HG02981 (cell line): ENCODE measurements around the gene PAOX.
"Not testable (repeated sequence)": the region's sequence is repeated elsewhere in the genome, so short reads cannot be mapped to it uniquely, and the experiment has no call there.

Source experiments
- ATAC-seq: cut with Tn5 transposase; IDR thresholded peaks from one replicate; pipeline ENCODE4 v1.9.1; 2021; ENCODE audit warnings: mild to moderate bottlenecking, moderate library complexity; ENCODE audit not compliant: unreplicated experiment

PAOX gene

DNA sequence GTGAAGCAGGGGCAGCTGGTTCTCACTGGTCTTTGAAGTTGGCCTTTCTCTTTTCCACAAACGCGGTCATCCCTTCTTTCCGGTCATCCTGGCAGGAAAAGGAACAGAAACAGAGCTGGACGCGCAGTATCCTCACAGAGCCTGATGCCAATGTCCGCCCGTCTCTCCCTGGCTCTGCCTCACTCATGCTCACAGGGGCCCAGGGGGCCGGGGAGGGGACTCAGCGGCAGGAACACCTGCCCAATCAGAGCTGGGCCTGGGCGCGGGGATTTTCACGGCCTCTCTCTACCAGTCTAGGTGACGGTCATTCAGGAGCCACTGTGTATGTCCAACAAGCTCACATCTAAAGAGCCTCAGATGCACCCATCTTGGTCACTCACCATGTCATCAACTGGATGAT is 16.2 kb upstream of the PAOX start:
- ATAC-seq: no peak

DNA sequence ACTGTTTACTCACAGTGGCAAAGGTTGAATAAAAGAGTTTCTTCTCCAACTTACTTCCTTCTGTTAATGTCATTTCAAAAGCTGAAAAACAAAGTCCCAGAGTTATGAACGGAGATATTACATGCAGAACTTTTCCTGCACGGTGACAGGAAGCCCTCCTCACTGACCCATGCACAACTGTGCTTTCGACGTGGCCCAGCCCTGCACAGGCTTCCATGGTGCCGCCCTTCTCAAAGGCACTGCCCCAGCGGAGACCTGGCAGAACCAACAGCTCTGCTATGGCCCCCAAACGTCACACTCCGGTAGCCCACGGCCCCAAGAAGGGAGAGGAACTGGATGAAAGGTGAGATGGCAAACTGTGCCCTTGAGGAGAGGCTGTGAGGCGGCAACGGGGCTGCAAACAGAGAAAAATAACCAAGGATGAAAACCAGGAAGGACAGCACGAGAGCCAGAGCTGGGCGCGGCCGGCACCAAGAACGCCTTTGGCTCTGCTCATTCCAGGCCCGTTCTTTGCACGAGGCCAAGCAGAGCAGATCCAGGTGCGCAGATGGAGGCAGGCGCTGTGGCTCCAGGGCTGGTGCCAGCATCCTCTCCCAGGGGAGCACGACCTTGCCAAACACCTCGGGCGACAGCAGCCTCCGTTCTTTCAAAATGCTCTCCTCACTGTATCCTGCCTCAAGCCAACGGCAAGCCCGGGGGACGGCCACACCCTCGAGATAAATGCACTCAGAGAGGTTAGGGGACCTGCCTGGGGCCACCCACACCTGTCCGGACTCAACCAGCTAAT is 14.2 kb upstream of the PAOX start:
- ATAC-seq: no peak

DNA sequence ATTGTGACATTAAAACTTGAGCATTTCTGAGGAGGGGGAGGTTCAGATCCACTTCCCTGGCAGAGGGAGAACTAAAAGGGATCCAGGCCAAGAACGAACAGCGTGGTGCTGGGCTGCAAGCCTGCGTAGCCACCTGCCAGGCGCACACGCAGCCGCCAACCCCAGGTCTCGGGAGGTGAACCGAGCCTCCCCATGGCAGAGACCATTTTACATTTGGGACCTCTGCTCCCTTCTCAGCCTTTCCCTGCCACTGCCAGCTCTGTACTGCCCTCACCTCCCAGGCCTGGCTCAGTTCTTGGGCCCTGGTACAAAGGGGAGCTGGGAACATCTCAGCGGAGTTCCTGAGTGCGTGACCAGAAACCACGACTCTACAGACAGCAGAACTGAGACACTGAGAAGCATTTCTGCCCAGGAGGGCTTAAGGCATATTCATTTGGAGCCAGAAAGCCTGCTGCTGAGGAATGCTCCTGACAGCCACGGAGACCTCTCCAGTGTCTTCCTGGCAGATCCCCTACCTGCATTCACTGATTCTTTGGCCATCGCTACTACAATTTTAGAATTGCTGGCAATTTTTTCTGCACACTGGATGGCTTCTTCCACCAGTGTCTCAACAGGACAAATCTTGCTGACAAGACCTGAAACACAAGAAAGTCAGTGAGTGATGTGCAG is 13.5 kb upstream of the PAOX start:
- ATAC-seq: no peak

DNA sequence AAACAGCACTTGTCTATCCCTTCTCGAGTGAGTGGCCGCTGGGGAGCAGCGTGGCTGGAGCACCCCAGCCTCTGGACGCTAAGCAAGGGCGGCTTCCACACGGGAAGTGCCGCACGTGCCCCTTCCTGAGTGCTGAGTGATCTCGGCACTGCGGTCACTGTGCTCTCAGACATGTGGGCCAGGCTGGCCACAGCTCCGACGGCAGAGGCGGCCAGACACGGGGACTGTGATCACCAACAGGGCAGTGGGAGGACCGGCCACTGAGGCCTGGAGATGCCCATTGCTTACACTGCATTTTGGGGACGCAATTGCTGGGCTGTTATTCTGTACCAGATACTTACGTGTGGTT is 13.0 kb upstream of the PAOX start:
- ATAC-seq: no peak

DNA sequence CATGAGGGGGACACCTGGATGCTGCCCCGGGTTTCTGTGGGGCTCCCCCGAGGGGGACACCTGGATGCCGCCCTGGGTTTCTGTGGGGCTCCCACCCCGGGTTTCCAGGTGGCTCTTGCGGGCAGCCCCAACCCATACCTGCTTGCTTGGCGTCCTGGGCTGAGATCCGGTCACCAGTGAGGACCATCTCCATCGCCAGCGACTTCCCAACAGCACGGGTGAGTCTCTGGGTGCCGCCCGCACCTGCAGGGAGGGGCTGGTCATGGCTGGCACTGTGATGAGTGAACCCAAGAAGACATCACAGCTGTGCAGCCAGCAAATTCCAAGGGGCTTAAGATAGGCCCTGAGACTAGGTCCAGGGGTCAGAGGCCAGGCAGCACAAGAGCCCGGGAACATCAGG is 12.3 kb upstream of the PAOX start:
- no peak for ATAC-seq

DNA sequence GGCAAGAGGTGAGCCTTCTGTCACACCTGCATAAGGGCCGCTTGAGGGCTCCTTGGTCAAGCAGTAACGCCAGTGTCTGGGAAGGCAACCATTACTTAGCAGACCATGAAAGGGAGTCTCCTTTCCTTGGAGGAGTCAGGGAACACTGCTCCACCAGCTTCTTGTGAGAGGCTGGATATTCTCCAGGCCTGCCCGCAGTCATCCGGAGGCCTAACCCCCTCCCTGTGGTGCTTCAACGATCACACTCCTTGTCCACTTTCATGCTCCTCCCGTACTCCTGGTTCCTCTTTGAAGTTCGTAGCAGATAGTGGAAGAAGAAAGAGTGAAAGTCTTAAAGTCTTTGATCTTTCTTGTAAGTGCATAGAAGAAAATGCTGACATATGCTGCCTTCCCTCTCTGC is 11.6 kb upstream of the PAOX start:
- not testable (repeated sequence) for ATAC-seq

DNA sequence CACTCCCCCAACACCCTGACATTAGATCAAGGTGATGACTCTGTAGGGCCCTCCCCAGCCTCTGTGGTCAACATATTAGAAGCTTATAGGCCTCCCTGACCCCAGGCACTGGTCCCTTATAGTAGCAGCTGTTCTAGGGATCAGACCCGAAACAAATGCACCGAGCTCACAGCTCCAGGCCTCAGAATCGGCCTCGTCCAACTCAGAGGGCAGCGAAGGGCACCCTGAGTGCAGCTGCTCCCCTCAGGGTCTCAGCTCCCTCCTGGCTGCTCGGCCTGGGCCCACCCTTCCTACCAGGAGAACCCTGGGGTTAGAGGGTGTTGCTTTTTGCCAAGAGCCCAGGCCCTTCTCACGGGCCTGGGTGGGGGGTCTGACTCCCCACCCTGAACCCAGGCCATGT is 10.9 kb upstream of the PAOX start:
- ATAC-seq: no peak

DNA sequence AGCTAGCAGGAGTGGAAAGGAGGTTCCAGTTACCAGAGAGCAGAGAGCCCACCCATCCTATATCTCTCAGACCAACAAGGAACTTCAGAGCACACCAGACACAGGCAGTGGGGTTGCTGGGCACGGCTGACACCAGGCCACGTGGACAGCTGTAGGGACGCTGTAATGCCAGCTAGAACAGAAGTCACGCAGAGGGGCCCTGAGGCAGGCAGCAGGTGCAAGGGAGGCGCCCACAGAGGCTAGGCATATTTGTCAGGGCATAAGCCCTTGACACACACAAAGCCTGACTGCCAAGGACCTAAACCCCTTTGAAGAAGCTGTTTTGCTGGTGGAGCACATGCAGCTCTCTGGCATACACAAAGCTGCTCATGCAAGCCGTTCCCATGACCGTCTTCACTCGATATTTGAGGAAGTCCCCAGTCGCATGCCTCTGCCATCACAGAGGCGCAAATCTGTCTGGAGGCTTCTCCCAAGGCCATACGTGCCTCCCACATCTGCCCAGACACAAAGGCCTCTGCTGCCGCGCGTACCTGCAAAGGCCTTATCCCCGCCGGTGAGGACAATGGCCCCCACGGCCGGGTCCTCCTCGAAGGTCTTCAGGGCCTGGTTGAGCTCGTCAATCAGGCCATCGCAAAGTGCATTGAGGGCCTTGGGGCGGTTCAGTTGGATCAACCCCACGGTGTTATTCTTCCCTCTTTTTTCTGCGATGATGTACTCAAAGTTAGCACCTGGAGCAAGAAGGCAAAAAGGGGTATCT is 8.9 kb upstream of the PAOX start:
- no peak for ATAC-seq

DNA sequence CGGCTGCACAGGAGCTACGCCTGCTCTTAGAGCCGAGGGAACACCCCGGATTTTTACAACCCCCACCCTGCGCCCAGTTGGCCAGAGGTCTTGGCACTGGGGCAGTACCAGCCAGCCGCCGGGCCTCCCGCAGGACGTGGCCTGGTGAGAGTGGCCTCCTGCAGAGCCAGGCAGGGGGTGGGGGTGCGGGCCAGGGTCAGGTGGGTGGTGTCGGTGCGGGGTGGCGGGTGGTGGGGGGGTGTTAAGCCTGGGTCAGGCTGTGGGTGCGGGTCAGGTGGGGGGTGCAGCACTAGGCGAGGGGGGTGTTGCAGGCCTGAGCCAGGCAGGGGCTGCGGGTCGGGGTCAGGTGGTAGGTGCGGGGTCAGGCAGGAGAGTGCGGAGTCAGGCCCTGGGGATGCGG is 6.6 kb upstream of the PAOX start:
- no peak for ATAC-seq

DNA sequence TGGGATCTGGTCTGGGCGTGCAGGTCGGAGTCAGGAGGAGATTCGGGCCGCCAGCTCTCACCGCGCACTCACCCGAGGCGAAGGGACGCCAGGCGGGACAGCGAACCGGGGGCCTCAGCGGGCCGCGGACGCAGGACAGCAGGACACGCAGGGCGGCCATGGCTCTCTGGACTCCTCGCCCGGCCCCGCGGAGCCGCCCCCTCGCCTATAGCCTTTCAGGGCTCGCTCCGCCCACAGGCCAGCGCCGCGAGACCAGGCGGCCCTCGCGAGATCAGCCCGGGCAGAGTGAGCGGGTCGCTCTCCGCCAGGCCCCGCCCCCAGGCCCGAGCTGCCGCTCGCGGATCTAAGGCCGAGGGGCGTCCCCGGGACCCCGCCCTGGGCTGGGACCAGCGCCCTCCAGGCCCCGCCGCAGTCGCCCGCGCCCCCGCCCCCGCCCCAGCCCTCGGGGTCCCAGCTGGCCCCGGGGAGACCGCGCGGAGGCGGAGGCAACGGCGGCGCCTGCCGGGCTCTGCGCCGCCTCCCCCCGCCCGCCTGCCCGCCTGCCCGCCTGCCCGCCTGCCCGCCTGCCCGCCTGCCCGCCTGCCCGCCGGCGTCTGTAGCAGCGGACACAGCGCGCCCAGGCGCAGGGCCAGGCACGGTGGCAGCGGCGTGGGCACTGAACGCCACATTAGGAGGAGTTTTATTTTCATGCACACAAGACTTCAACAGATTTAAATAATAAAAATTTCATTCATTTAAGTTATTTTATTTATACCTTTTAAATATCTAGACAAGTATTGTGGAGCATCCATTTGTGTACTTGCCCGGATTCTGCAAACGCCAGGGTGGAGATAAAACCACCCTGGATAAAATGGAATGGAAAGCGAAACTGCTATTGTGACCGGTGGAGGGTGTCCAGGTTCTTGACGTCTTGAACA is 5.6 kb upstream of the PAOX start, which contains the start of gene ECHS1:
TSS of gene ECHS1 (minus strand) at position 181 of the 917 bp plus-strand sequence. CDS start at position 160, 21 bp downstream.
- ATAC-seq: peak; percentile 97

DNA sequence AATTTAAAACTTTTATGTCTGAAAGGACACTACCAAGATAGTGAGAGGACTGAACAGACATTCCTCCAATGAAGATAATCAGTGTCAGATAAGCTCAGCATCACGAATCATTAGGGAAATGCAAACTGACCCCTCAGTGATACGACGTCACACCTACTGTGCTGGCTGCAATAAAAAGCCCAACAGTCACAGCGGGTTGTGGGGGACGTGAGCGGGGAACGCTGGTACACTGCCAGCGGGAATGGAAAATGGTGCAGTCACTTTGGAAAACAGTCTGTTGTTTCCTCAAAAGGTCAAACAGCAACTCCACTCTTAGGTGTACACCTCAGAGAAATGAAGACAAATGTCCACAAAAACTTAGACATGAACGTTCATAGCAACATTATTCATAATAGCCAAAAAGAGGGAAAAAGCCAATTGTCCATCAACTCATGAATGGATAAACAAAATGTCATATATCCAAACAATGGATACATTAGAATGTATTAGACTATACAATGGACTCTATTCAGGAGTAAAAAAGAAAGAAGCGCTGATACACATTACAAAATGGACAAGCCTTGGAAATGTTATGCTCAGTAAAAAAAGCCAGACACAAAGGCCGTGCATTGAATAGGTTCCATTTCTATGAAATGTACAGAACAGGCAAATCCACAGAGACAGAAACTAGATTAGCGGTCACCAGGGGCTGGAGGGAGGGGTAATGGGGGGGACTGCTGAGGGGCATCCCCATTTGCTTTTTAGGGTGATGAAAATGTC is 3.5 kb upstream of the PAOX start:
- no peak for ATAC-seq

DNA sequence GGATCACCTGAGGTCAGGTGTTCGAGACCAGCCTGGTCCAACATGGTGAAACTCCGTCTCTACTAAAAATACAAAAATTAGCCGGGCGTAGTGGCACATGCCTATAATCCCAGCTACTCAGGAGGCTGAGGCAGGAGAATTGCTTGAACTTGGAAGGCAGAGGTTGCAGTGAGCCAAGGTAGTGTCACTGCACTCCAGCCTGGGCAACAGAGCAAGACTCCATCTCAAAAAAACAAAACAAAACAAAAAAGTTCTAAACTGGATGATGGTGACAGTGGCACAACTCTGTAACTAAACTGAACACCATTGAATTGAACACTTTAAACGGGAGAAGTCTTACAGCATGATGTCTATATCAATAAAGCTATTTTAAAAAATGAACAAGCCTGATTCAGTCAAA is 2.9 kb upstream of the PAOX start:
- not testable (repeated sequence) for ATAC-seq

DNA sequence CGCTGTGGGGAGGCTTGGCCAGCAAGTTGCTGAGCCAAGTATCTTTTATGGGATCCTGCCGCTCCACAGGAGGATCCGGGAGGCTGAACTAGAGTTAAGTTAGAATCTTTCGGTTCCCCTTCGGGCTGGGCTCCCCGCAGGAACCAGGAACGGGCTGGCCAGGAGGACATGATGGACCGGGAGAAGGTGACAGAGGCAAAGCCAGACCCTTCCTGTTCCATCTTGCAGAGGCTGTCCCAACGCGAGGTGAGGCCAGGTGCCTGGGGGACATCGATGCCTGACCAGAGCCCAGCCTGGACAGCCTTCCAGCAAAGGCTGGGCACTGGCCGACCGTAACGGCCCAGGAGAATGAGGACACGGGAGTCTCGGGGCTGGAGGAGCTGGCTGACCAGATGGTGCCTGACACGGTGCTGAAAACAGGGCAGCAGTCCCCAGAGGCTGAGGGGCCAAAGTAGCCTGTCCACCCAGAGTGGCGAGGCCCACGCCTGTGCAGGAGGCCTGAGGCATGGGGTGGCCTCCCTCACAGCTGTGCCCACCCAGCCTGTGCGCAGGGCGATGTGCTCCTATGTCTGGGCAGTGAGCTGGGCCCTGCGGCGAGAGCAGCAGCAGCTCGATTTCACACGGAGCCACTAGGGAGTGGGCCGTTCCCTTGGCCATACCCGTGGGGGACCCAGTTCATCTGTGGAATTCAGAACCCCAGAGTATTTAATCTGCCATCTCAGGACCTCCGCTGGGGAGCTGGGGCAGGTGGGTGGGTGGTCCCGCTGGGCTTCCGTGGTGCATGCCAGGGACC is 1.8 kb upstream of the PAOX start:
- no peak for ATAC-seq

DNA sequence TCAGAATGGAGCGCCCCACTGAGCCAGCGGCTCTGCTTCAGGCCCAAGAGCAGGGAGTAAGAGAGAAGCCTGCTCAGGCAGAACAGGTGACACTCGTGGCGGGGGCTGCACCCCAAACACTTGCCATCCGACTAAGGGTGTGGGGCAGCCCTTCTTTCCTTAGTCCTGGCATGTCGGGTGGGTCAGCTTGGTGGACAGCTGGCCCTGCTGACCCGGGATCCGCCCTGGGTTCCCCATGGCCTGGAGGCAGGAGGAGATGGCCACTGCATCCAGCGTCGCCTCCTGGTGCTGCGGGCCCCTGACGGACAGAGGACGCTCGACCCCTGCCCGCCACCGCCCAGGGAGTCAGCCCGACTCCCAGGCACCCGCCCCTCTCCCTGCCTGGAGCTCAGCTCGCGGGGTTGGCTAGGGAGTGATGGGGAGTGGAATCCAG is 1.2 kb upstream of the PAOX start:
- no peak for ATAC-seq

DNA sequence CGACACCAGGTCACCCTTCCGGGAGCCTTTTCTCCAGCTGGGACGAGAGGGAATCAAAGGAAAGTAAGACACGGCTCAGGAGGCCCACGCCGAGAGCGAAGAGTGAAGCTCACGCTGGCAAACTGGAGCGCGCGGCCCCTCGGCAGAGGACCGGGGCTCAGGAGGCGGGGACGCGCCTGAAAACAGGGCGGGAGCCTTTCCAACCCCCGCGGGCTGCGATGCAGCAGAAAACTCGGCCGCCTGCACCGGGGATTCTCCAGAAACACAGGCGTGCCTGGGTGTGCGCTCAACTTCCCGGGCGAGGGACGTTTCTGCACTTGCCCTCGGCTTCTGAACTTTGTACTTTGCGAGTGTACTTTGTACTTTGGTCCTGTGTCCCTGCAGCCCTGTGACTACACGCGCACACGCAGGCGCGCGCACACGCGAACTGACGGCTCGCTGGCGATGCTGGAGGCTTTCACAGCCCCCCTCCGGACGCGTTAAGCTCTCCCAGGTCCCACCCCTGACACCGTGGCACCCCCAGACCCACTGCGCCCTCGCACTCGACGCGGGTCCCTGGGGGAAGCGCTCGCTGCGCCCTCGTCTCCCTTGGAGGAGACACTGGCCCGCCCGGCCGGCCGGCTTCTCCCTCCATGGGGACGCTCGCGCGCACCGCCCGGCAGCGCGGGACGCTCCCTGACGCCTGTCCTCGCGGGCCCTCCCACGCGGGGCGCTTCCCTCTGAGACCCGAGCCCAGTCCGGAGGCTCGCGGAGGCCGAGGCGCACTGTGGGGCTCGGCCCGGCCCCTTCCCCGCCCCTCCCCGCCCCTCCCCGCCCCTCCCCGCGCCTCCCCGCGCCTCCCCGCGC is 588 bp upstream of the PAOX start:
- ATAC-seq: peak; percentile 38

DNA sequence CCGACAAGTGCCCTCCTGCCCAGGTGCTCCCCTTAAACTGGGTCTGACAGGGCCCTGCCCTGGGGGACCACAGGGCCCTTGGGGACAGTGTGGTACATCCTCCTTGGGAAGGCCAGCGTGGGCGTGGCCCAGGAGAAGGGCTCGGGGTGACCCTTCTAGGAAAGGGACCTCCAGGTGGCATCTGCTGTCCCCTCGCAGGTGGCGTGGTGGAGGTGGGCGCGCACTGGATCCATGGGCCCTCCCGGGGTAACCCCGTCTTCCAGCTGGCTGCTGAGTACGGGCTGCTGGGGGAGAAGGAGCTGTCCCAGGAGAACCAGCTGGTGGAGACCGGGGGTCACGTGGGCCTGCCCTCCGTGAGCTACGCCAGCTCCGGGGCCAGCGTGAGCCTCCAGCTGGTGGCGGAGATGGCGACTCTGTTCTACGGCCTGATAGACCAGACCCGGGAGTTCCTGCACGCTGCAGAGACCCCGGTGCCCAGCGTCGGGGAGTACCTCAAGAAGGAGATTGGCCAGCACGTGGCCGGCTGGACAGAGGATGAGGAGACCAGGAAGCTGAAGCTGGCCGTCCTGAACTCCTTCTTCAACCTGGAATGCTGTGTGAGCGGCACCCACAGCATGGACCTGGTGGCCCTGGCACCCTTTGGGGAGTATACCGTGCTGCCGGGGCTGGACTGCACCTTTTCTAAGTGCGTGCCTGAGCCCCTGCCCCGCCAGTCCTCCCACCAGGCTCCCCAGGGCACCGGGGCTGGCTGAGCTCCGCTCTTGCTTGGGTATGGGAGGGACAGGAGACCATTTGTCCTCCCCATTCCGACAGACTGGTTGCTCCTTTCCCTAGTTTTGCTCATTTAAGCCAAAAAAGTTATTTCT is 972 bp downstream of the PAOX start:
- ATAC-seq: no peak

DNA sequence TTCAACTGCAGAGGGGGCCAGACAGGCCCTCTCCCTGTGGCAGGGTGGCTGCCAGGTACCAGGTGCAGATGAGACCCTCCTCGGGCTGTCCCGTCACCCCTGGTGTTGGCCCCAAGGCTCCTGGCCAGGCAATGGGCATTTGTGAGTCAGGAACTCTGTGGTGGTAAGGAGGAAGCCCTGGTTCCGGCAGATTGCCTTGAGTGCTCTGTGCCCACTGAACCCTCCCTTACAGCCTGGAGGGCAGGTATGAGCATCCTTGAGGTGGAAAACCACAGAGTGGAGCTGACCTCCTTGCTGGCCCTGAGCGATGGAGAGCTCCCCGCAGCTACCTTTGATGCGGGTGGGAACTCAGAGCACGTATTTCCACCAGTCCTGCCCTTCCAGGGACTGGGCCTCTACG is 2.0 kb downstream of the PAOX start:
- no peak for ATAC-seq
